Suprapubic skin (tissue), 4 donors: ENCODE measurements around the gene SEPTIN5. TPM values are rescaled to one million over a fixed set of nuclear protein-coding genes. Genes with fewer than 3 reads are reported as not detected.

ENCODE experiments used
- DNase-seq, 2 donors: peaks; one replicate each; pipeline ENCODE4 v3.0.0-alpha.2; 2019; ENCODE audit warnings: low spot score in 2 of 2
- H3K27ac ChIP-seq: fragments of 200-600 bp; sonication (generic); one replicate; pipeline ENCODE4 v1.5.1; 2019
- H3K27me3 ChIP-seq: fragments of 200-600 bp; sonication (generic); one replicate; pipeline ENCODE4 v1.5.1; 2019
- H3K36me3 ChIP-seq: fragments of 200-600 bp; sonication (generic); one replicate; pipeline ENCODE4 v1.5.1; 2019
- H3K4me1 ChIP-seq: fragments of 200-600 bp; sonication (generic); one replicate; pipeline ENCODE4 v1.5.1; 2019
- H3K4me3 ChIP-seq: fragments of 200-600 bp; sonication (generic); one replicate; pipeline ENCODE4 v1.5.1; 2019; ENCODE audit warnings: mild to moderate bottlenecking
- H3K9me3 ChIP-seq: fragments of 200-600 bp; sonication (generic); one replicate; pipeline ENCODE4 v1.5.1; 2019
- EP300 ChIP-seq: sonication (generic); formaldehyde crosslinking; IDR thresholded peaks from one replicate; pipeline ENCODE4 v1.6.1; 2017; ENCODE audit warnings: antibody characterized with exemption
- POLR2A ChIP-seq, 2 donors: fragments of 450-650 bp; IDR thresholded peaks; one replicate each; pipeline ENCODE4 v1.6.1; 2017; ENCODE audit warnings: antibody characterized with exemption in 2 of 2, mild to moderate bottlenecking in 2 of 2, moderate library complexity in 2 of 2
- POLR2AphosphoS5 ChIP-seq, 3 donors: sonication (generic); formaldehyde crosslinking; IDR thresholded peaks; one replicate each; pipeline ENCODE4 v1.6.1; 2017; ENCODE audit warnings: antibody characterized with exemption in 3 of 3
- WGBS: methylation state at CpG from one replicate; pipeline ENCODE4 v1.1.5; 2018; 5-methylcytosine and 5-hydroxymethylcytosine counted together
- total RNA-seq, 4 donors: library from RNA; depleted of rRNA; stranded (reverse); fragments of >200 nt; gene quantifications; one replicate each; pipeline ENCODE4 v1.1.0, GENCODE V29; 2016
- TF ChIP-seq, protein P1 (sequence below), 2 donors: fragments of 200-600 bp in 1 of 2; fragments of 450-650 bp in 1 of 2; sonication (generic) in 1 of 2; IDR thresholded peaks; one replicate each; pipeline ENCODE4 v1.5.1; 2016 to 2019; ENCODE audit warnings: antibody characterized with exemption in 2 of 2, mild to moderate bottlenecking in 1 of 2, moderate library complexity in 1 of 2

Gene SEPTIN5
- total RNA-seq, 4 donors from 2014 or later, result 89.0 to 147 (median 129) TPM

DNA sequence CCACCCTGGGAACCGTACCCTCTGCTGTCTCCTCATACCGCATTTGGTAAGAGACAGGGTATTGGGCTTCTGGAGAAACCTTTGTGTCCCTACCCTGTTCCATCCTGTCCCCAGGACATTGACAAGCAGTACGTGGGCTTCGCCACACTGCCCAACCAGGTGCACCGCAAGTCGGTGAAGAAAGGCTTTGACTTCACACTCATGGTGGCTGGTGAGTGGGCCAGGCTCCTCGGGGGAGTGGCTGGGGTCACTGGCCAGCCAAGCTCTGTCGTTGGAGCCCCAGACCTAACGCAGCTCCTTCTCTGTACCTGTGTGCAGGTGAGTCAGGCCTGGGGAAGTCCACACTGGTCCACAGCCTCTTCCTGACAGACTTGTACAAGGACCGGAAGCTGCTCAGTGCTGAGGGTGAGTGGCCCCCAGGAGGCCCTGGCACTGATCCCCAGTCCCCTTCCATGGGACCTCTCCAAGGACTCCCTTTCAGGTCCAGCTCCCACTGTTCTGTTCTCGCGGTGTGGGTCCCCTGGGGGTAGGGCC, 5.3 kb downstream of the SEPTIN5 start:
- Histone ChIP-seq H3K4me3 (no peak overlapping the region), H3K9me3 (no peaks in the 10 kb centered on the region), H3K27me3 (peaks cover 37% of the 10 kb centered on the region), H3K4me1 (peaks cover 60% of the 10 kb centered on the region), H3K27ac (no peak overlapping the region), H3K36me3 (peaks cover 22% of the 10 kb centered on the region)
- WGBS, result 82% methylated on average over 11 of the region's 12 CpGs
- DNase-seq, result no peak
- no peak for TF ChIP-seq EP300

DNA sequence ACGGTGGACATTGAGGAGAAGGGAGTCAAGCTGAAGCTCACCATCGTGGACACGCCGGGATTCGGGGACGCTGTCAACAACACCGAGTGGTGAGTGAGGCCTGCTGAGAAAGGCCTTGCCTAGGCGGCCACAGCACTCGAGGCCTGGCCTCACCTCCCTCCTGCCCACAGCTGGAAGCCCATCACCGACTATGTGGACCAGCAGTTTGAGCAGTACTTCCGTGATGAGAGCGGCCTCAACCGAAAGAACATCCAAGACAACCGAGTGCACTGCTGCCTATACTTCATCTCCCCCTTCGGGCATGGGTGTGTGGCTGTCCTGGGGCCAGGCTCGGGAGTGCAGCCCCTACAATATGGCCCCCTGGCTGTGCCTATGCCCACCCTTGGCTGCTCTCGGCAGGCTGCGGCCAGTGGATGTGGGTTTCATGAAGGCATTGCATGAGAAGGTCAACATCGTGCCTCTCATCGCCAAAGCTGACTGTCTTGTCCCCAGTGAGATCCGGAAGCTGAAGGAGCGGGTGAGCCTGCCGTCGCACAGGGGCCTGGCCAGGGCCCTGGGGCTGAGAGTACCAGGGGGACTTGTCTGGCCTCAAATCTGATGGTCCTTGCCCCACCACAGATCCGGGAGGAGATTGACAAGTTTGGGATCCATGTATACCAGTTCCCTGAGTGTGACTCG, 6.0 kb downstream of the SEPTIN5 start:
- Histone ChIP-seq H3K27me3 (peaks cover 37% of the 10 kb centered on the region), H3K4me1 (peaks cover 52% of the 10 kb centered on the region), H3K27ac (no peak overlapping the region), H3K36me3 (peaks cover 22% of the 10 kb centered on the region), H3K4me3 (no peak overlapping the region), H3K9me3 (no peaks in the 10 kb centered on the region)
- no peak for DNase-seq
- no peak for TF ChIP-seq POLR2A (IDR thresholded peaks at IDR 0.05)
- no peak for TF ChIP-seq POLR2AphosphoS5 (IDR thresholded peaks at IDR 0.05)
- no peak for TF ChIP-seq EP300
- TF ChIP-seq, protein P1, sequence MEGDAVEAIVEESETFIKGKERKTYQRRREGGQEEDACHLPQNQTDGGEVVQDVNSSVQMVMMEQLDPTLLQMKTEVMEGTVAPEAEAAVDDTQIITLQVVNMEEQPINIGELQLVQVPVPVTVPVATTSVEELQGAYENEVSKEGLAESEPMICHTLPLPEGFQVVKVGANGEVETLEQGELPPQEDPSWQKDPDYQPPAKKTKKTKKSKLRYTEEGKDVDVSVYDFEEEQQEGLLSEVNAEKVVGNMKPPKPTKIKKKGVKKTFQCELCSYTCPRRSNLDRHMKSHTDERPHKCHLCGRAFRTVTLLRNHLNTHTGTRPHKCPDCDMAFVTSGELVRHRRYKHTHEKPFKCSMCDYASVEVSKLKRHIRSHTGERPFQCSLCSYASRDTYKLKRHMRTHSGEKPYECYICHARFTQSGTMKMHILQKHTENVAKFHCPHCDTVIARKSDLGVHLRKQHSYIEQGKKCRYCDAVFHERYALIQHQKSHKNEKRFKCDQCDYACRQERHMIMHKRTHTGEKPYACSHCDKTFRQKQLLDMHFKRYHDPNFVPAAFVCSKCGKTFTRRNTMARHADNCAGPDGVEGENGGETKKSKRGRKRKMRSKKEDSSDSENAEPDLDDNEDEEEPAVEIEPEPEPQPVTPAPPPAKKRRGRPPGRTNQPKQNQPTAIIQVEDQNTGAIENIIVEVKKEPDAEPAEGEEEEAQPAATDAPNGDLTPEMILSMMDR (IDR thresholded peaks at IDR 0.05), result no peak
- WGBS, result 94% methylated on average over 20 of the region's 26 CpGs

DNA sequence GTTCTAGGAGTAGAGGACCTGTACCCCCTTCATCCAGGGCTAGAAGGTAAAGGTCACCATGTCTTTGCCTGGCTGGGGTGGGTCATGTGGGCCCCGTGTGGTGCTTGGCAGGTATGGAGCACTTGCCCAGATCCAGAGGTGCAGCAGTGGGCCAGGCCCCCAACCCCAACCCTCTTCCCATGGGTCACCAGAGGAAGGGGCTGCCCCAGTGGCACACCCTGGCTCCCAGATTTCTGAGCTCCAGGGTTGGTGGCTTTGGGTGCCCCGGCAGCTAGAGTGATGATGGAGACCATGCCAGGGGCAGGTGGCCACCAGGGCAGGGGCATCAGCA, 6.7 kb downstream of the SEPTIN5 start:
- H3K9me3 ChIP-seq, result no peaks in the 10 kb centered on the region
- H3K4me3 ChIP-seq, result no peak overlapping the region
- DNase-seq, result no peak
- no peak overlapping the region for H3K27ac ChIP-seq
- H3K27me3 ChIP-seq, result peaks cover 40% of the 10 kb centered on the region
- 100% methylated on average over 1 of the region's 2 CpGs for WGBS
- peaks cover 46% of the 10 kb centered on the region for H3K4me1 ChIP-seq
- H3K36me3 ChIP-seq, result peaks cover 22% of the 10 kb centered on the region
- TF ChIP-seq POLR2A (IDR thresholded peaks at IDR 0.05) (no peak), POLR2AphosphoS5 (IDR thresholded peaks at IDR 0.05) (no peak), EP300 (no peak)
- TF ChIP-seq, protein P1 (IDR thresholded peaks at IDR 0.05), result no peak

DNA sequence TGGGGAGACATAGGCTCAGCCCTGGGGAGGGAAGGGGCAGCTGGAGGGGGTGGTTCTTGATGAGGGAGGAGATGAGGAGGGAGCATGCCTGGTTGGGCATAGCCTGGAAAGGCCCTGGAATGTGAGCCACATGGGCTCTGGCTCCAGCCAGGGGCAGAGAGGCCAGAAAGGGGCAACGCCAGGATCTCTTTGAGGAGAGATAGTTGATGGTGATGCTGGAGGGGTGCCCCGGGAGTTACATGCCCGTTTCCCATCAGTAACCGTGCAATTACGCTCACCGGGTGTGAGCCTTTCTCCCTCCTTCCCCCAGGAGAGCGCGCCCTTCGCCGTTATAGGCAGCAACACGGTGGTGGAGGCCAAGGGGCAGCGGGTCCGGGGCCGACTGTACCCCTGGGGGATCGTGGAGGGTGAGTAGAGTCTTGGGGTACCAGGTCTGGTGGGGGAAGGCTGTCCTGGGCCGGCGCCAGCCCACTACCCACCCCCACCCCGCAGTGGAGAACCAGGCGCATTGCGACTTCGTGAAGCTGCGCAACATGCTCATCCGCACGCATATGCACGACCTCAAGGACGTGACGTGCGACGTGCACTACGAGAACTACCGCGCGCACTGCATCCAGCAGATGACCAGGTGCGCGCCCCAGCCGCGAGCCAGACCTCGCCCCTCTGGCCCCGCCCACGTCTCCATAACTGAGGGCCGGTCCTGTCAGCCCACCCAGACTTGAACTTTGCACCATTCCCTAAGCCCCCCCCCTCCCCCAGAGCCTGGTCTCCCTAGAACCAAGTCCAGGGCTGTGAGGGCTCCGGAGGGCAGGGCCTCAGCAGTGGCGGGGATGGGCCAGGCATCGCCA, 7.3 kb downstream of the SEPTIN5 start:
- Histone ChIP-seq H3K27me3 (peaks cover 46% of the 10 kb centered on the region), H3K36me3 (peaks cover 22% of the 10 kb centered on the region), H3K4me3 (no peak overlapping the region), H3K27ac (no peak overlapping the region), H3K9me3 (no peaks in the 10 kb centered on the region), H3K4me1 (peaks cover 43% of the 10 kb centered on the region)
- WGBS, result 81% methylated on average over 16 of the region's 44 CpGs
- TF ChIP-seq, protein P1 (IDR thresholded peaks at IDR 0.05), result no peak
- TF ChIP-seq POLR2AphosphoS5 (IDR thresholded peaks at IDR 0.05) (no peak), EP300 (no peak), POLR2A (IDR thresholded peaks at IDR 0.05) (no peak)
- DNase-seq, result no peak

DNA sequence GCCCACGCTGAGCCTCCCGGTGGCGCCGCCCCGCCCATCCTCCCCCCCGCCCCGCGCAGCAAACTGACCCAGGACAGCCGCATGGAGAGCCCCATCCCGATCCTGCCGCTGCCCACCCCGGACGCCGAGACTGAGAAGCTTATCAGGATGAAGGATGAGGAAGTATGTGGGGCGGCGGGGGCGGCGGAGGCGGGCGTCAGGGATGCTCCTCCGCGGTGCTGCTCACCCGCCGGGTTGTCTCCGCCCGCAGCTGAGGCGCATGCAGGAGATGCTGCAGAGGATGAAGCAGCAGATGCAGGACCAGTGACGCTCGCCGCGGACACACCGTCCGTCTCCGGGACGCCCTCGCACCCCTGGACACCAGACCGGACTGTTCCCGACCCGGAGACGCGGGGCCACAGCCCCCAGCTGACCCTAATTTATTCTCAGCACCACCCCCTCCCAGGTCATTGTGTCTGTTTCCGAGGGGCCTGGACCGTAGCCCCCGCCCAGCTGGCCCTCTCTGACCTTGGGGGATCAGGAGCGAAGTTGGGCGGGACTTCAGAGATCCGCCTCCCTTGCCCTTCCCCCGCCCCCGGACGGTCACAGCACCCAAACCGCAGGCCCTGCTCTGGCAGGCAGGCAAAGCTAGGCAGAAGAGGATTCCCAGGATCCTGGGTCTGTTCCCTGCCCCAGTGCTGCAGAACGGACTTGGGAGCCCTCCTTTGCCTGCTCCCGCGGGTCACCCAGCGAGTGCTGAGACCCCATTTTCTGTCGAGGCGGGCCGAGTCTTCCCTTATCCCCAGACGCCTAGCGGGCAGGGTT, 8.1 kb downstream of the SEPTIN5 start:
- no peak overlapping the region for H3K4me3 ChIP-seq
- TF ChIP-seq, protein P1 (IDR thresholded peaks at IDR 0.05), result no peak
- no peak for TF ChIP-seq POLR2AphosphoS5 (IDR thresholded peaks at IDR 0.05)
- no peak for TF ChIP-seq EP300
- TF ChIP-seq POLR2A (IDR thresholded peaks at IDR 0.05), result no peak
- H3K9me3 ChIP-seq, result no peaks in the 10 kb centered on the region
- H3K4me1 ChIP-seq, result peaks cover 36% of the 10 kb centered on the region
- H3K27ac ChIP-seq, result no peak overlapping the region
- H3K36me3 ChIP-seq, result peaks cover 22% of the 10 kb centered on the region
- H3K27me3 ChIP-seq, result peaks cover 53% of the 10 kb centered on the region
- 93% methylated on average over 12 of the region's 60 CpGs for WGBS
- DNase-seq, result no peak
